Ishikawa (cell line): Measurements from ENCODE around the gene SPACA1.
A peak's percentile ranks its signal among the peaks of the same experiment; 100 is the strongest.

Experiments
- CEBPB ChIP-seq: IDR thresholded peaks from 2 replicates; pipeline ENCODE4 v1.6.1; 2012
- CREB1 ChIP-seq: IDR thresholded peaks from 2 replicates; pipeline ENCODE4 v1.6.1; 2012; ENCODE audit warnings: low read depth
- EGR1 ChIP-seq: IDR thresholded peaks from 2 replicates; pipeline ENCODE4 v1.6.1; 2012
- EP300 ChIP-seq: IDR thresholded peaks from 2 replicates; pipeline ENCODE4 v1.6.1; 2012; ENCODE audit warnings: borderline replicate concordance
- NFIC ChIP-seq: IDR thresholded peaks from 2 replicates; pipeline ENCODE4 v1.6.1; 2012
- RAD21 ChIP-seq: IDR thresholded peaks from 2 replicates; pipeline ENCODE4 v1.6.1; 2012; ENCODE audit warnings: low read depth
- REST ChIP-seq: IDR thresholded peaks from 2 replicates; pipeline ENCODE4 v1.6.1; 2012; ENCODE audit warnings: low read depth, mild to moderate bottlenecking
- TAF1 ChIP-seq: IDR thresholded peaks from 2 replicates; pipeline ENCODE4 v1.6.1; 2012; ENCODE audit warnings: low read depth, mild to moderate bottlenecking
- TCF12 ChIP-seq: IDR thresholded peaks from 2 replicates; pipeline ENCODE4 v1.6.1; 2012; ENCODE audit warnings: low read depth
- TEAD4 ChIP-seq: IDR thresholded peaks from 2 replicates; pipeline ENCODE4 v1.6.1; 2012
- YY1 ChIP-seq: IDR thresholded peaks from 2 replicates; pipeline ENCODE4 v1.6.1; 2012; ENCODE audit warnings: low read depth
- TF ChIP-seq, protein P1 (sequence below): IDR thresholded peaks from 2 replicates; pipeline ENCODE4 v1.6.1; 2012

DNA sequence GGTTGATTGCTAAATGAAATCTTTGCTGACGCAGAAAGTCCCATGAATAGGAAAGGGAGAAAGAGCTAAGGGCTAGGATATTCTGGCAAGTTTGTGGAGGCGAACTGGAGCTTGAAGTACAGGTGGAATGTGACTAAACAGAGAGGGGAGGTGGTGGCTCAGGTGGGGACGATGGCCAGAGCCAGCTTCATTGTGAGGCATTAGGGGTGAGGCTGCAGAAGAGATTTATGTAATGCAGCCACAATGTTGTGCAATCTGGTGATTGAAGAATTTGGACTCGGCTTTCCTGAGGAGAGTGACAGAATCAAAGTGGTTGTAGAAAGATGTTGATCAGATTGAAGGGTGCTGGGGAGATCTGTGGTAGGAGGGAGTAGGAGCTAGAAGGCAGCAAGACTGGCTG, 42.9 kb upstream of the SPACA1 start:
- TF ChIP-seq NFIC (no peak), TCF12 (no peak), CREB1 (no peak), EP300 (no peak), TEAD4 (no peak), EGR1 (no peak), REST (no peak), TAF1 (no peak), YY1 (no peak), RAD21 (no peak), CEBPB (peak; percentile 50; the same call in 1 of the 2 replicates)
- TF ChIP-seq, protein P1, sequence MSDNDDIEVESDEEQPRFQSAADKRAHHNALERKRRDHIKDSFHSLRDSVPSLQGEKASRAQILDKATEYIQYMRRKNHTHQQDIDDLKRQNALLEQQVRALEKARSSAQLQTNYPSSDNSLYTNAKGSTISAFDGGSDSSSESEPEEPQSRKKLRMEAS: no peak
